Peyer's patch (tissue), 4 donors: Measurements from ENCODE around the gene PYDC2.

Experiments
- CTCF ChIP-seq, 6 experiments: fragments of 450-650 bp in 4 of 6; fragments of 200-600 bp in 2 of 6; sonication (generic) in 1 of 6; IDR thresholded peaks; one replicate each; pipeline ENCODE4 v1.5.1; 2017 to 2019; ENCODE audit warnings: antibody characterized with exemption in 6 of 6, mild to moderate bottlenecking in 3 of 6, moderate library complexity in 1 of 6
- POLR2A ChIP-seq, 2 donors: fragments of 450-650 bp; IDR thresholded peaks; one replicate each; pipeline ENCODE4 v1.5.1; 2017; ENCODE audit warnings: antibody characterized with exemption in 2 of 2, mild to moderate bottlenecking in 2 of 2, moderate library complexity in 2 of 2

GRCh38 chr3:191502583-191502982 is 41.6 kb downstream of the PYDC2 start:
- TF ChIP-seq CTCF (IDR thresholded peaks at IDR 0.05) (no peak), POLR2A (IDR thresholded peaks at IDR 0.05) (no peak)
